Ovary (tissue), 9 donors: ENCODE results near the gene DPAGT1. TPM values are rescaled to one million over a fixed set of nuclear protein-coding genes. Genes with fewer than 3 reads are reported as not detected.
"Not testable (repeated sequence)": the region's sequence is repeated elsewhere in the genome, so short reads cannot be mapped to it uniquely, and the experiment has no call there.

Experiments
- DNase-seq, 5 donors: peaks; one replicate each; pipeline ENCODE4 v3.0.0-alpha.2; 2019 to 2020
- H3K27ac ChIP-seq, 2 donors: fragments of 200-600 bp; one replicate each; pipeline versions ENCODE4 v1.5.1 to v1.8.0; 2019 to 2022
- H3K27me3 ChIP-seq: fragments of 200-600 bp; one replicate; pipeline ENCODE4 v1.8.0; 2022
- H3K36me3 ChIP-seq: fragments of 200-600 bp; sonication (generic); one replicate; pipeline ENCODE4 v1.5.1; 2019
- H3K4me1 ChIP-seq: one replicate; pipeline ENCODE4 v1.8.1; 2013; ENCODE audit warnings: mild to moderate bottlenecking, moderate library complexity; ENCODE audit not compliant: insufficient read depth
- H3K4me3 ChIP-seq: fragments of 200-600 bp; sonication (generic); one replicate; pipeline ENCODE4 v1.5.1; 2017
- H3K9me3 ChIP-seq, 2 donors: fragments of 200-600 bp in 1 of 2; sonication (generic) in 1 of 2; one replicate each; pipeline versions ENCODE4 v1.5.1 to v1.8.1; 2013 to 2019; ENCODE audit warnings: mild to moderate bottlenecking in 1 of 2, moderate library complexity in 1 of 2
- CTCF ChIP-seq, 3 donors: fragments of 450-650 bp in 2 of 3; fragments of 200-600 bp in 1 of 3; IDR thresholded peaks; one replicate each; pipeline versions ENCODE4 v1.5.1 to v1.8.0; 2016 to 2022; ENCODE audit warnings: antibody characterized with exemption in 3 of 3, mild to moderate bottlenecking in 1 of 3
- EP300 ChIP-seq: sonication (generic); formaldehyde crosslinking; IDR thresholded peaks from one replicate; pipeline ENCODE4 v1.6.1; 2017; ENCODE audit warnings: antibody characterized with exemption
- POLR2A ChIP-seq: fragments of 450-650 bp; IDR thresholded peaks from one replicate; pipeline ENCODE4 v1.6.1; 2017; ENCODE audit warnings: antibody characterized with exemption, mild to moderate bottlenecking, moderate library complexity
- WGBS, 3 donors: extraction: QIAGEN DNeasy Blood & Tissue Kit in 1 of 3; methylation state at CpG; one replicate each; pipeline versions ENCODE4 v1.1.5 to v1.1.7; 2013 to 2017; 5-methylcytosine and 5-hydroxymethylcytosine counted together
- intact Hi-C, 4 donors: fragments of 100-400 bp; cut with DNase I; formaldehyde crosslinking; loops; one replicate each; pipeline versions ENCODE4 v1.11.0 to v1.15.1; 2022 to 2023
- polyA plus RNA-seq, 2 donors: library from polyadenylated mRNA; stranded (reverse); fragments of 200-250 nt in 1 of 2; fragments of 350-450 nt in 1 of 2; fragmentation: Illumina TruSeq in 1 of 2; extraction: RNeasy Lipid Tissue Mini Kit (QIAGEN cat#74804) in 1 of 2; gene quantifications; one replicate each; pipeline ENCODE4 v1.2.3, GENCODE V29; 2013 to 2014
- total RNA-seq, 7 donors: library from RNA; depleted of rRNA in 2 of 7; stranded (reverse); fragments of >200 nt in 2 of 7; fragmentation: NEBNext Ultra II Directional in 3 of 7; extraction: Animal tissue kit (Norgen Biotek cat#: 25700) in 3 of 7; gene quantifications; one replicate each; pipeline versions ENCODE4 v1.1.0 to v1.2.4, GENCODE V29; 2016 to 2023
- donor health status: DM: no; HTN: no; CAD: no; lungs with moderate emphysema.
- donor health status: DM: no; HTN: no; CAD: no.
- donor health status: Bipolar disorder and iron deficiency.
- donor health status: DM: yes; HTN: yes; CAD: no.
- donor health status: DM: no; HTN: no; CAD: no.
- donor health status: DM: yes; HTN: yes; CAD: no.

Gene DPAGT1
- total and polyA plus RNA-seq, 9 donors, result 14.1 to 61.4 (median 24.4) TPM

GRCh38 chr11:119067371-119068222 is 34.1 kb downstream of the DPAGT1 start, which contains the start of gene VPS11:
Gene VPS11 (plus strand): TSS chr11:119067818. CDS start chr11:119067824, 6 bp downstream.
- H3K27me3 ChIP-seq, result no peaks in the 10 kb centered on the region
- peak; percentile 57 for TF ChIP-seq POLR2A
- no peak for TF ChIP-seq CTCF (IDR thresholded peaks at IDR 0.05)
- peak; percentile 55 for TF ChIP-seq EP300
- H3K9me3 ChIP-seq, result no peaks in the 10 kb centered on the region
- peak within 1 kb of the TSS; percentile 66 to 78 for H3K27ac ChIP-seq
- H3K36me3 ChIP-seq, result no peaks in the 10 kb centered on the region
- peak; percentile 95 to 98 (median 97) for DNase-seq
- intact Hi-C loops, result no loop called here
- H3K4me3 ChIP-seq, result peak within 1 kb of the TSS; percentile 84
- WGBS, 3 donors, result 0% methylated on average over 44 to 49 of the region's 49 CpGs
- no peaks in the 10 kb centered on the region for H3K4me1 ChIP-seq

- DNase-seq, result no peak
- H3K4me3 ChIP-seq, result no peak overlapping the region
- 72 to 74% (median 73%) methylated on average over 4 of the region's 4 CpGs for WGBS, 3 donors
- no peaks in the 10 kb centered on the region for H3K27me3 ChIP-seq
- no peaks in the 10 kb centered on the region for H3K36me3 ChIP-seq
- TF ChIP-seq CTCF (IDR thresholded peaks at IDR 0.05), result no peak
- TF ChIP-seq EP300, result no peak
- no peaks in the 10 kb centered on the region for H3K4me1 ChIP-seq
- intact Hi-C loops, result no loop called here
- H3K27ac ChIP-seq, result no peak overlapping the region
- H3K9me3 ChIP-seq, result no peaks in the 10 kb centered on the region
These were observed 36.3 kb downstream of the DPAGT1 start for GRCh38 chr11:119065369-119065768.

- TF ChIP-seq EP300 (no peak), POLR2A (no peak), CTCF (IDR thresholded peaks at IDR 0.05) (no peak)
- Histone ChIP-seq H3K27ac (no peak overlapping the region), H3K9me3 (no peaks in the 10 kb centered on the region), H3K36me3 (no peaks in the 10 kb centered on the region), H3K4me1 (no peaks in the 10 kb centered on the region), H3K27me3 (no peaks in the 10 kb centered on the region), H3K4me3 (no peak overlapping the region)
- peak in 4 of 5 donors; percentile 57 to 72 (median 60) for DNase-seq
- intact Hi-C loops, result no loop called here
- WGBS, 3 donors, result 31 to 41% (median 40%) methylated on average over 5 of the region's 5 CpGs
These were observed 38.9 kb downstream of the DPAGT1 start for GRCh38 chr11:119062779-119063178.

GRCh38 chr11:119061256-119061655 is 40.4 kb downstream of the DPAGT1 start:
- WGBS, 3 donors, result 92 to 97% (median 96%) methylated on average over 3 of the region's 3 CpGs
- H3K36me3 ChIP-seq, result no peaks in the 10 kb centered on the region
- no peak overlapping the region for H3K4me3 ChIP-seq
- TF ChIP-seq EP300 (no peak), POLR2A (no peak), CTCF (IDR thresholded peaks at IDR 0.05) (no peak)
- H3K27me3 ChIP-seq, result no peaks in the 10 kb centered on the region
- intact Hi-C loops, result no loop called here
- H3K9me3 ChIP-seq, result no peaks in the 10 kb centered on the region
- no peak for DNase-seq
- no peak overlapping the region for H3K27ac ChIP-seq
- no peaks in the 10 kb centered on the region for H3K4me1 ChIP-seq

GRCh38 chr11:119059128-119059527 is 42.5 kb downstream of the DPAGT1 start:
- DNase-seq, H3K4me3 ChIP-seq, H3K9me3 ChIP-seq, H3K27ac ChIP-seq, H3K36me3 ChIP-seq, intact Hi-C loops, H3K4me1 ChIP-seq, H3K27me3 ChIP-seq: not testable (repeated sequence)
- 86 to 93% (median 87%) methylated on average over 16 to 29 of the region's 35 CpGs for WGBS, 3 donors
